ENCODE data around the gene PPP1R12B.
"Not testable (repeated sequence)": the region's sequence is repeated elsewhere in the genome, so short reads cannot be mapped to it uniquely, and the experiment has no call there.

The PPP1R12B gene

GRCh38 chr1:202398439-202398838, 49.9 kb downstream of the PPP1R12B start:
- DNase-seq (ENCODE audit: low read depth in 2 of 2), result not testable (repeated sequence)

DNA sequence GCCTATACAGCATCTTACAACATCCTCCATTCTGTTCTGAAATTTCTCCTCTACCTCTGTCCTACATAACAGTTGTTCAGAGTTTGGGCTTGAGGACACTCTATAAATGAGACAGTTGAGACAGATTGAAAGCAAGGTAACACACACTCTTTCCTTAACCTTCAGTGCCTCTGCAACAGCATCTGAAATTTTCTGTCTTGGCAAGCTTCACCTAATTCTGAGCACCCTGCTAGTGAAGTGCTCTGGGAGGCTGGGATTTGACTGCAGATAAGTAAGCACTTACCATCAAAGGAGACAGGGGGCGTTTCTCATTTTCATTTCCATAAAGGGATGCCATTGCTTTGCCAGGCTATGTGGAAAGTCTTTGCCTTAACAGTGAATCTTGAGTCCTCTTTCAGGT, 53.3 kb downstream of the PPP1R12B start:
- not testable (repeated sequence) for DNase-seq (ENCODE audit: low read depth in 2 of 2)

GRCh38 chr1:202403381-202403780, 54.9 kb downstream of the PPP1R12B start:
- DNase-seq (ENCODE audit: low read depth in 2 of 2), result not testable (repeated sequence)

DNA sequence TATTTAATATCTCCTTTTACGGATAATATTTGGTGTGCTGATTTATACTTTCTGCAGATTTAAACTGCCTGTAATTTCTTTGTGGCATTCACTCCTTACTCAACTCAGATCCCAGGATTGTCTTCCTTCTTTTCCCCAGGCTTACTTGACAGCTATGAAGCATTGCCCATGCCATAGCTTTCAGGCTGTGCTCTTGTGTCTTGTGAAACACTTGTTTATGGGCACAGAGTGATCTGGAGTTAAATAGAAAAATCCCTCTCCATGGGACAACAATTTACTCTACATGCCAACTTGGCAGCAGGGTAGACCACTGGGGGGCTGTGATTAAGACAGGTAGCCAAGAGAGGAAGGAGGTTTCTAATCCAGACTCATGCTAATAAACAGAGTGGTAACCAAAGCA, 57.4 kb downstream of the PPP1R12B start:
- DNase-seq (ENCODE audit: low read depth in 2 of 2), result no peak

- not testable (repeated sequence) for DNase-seq (ENCODE audit: low read depth in 2 of 2)
Observed at GRCh38 chr1:202406896-202407295, 58.4 kb downstream of the PPP1R12B start.

DNA sequence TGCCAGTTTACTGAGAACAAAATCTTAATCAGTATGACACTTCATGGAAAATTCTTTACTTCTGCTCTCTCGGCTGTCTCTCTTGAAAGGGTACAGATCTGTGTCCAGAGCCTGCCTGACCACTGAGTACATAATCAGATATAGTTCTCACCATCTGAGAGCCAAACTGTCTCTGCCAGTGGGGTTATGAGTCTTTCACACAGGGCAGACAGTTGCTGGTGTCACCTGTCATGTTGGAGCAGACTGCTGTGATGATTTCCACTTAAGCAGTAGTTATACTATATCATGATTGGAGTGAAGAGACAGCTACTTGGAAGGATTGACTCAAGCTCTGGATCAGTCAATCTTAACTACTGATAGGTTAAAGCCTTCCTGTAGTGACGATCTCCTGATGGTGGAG, 58.9 kb downstream of the PPP1R12B start:
- DNase-seq (ENCODE audit: low read depth in 2 of 2), result not testable (repeated sequence)

GRCh38 chr1:202410251-202410650, 61.8 kb downstream of the PPP1R12B start:
- DNase-seq (ENCODE audit: low read depth in 2 of 2), result not testable (repeated sequence)

GRCh38 chr1:202410854-202411357, 62.4 kb downstream of the PPP1R12B start:
- DNase-seq (ENCODE audit: low read depth in 2 of 2), result not testable (repeated sequence)

GRCh38 chr1:202411422-202411821, 62.9 kb downstream of the PPP1R12B start:
- no peak for DNase-seq (ENCODE audit: low read depth in 2 of 2)

DNA sequence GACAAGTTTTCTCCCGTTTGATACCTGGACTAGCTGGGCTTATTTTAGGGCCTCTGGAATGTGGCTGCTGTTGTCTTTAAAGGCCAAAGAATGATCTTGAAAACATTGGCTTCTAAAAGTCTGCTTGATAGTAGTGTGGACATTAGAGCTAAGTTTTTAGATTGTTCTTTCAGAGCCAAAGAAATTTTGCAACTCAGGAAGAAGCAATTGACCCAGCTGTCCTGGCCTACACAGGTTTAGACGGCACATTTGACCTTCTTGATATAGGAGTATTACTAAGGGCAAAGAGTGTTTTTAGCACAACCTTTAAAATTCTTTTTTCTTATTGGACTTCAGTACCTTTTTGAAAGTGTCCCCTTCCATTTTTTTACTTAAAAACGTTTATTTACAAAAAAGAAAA, 63.9 kb downstream of the PPP1R12B start:
- not testable (repeated sequence) for DNase-seq (ENCODE audit: low read depth in 2 of 2)

DNA sequence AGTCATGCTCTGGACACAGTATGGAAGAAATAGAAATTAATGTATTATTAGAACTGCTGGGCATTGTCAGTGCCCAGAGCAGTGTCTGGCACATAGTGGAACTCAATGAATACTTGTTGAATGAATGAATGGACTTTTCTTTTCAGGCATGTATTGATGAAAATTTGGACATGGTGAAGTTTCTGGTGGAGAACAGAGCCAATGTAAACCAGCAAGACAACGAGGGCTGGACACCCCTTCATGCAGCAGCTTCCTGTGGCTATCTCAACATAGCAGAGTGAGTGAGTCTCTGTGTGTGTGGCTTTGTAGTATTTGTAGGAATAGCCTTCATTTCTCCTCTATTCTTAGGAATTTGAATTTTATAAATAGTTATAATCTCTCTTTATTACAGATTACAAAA, 68.1 kb downstream of the PPP1R12B start:
- DNase-seq (ENCODE audit: low read depth in 2 of 2), result no peak

GRCh38 chr1:202417141-202417540, 68.6 kb downstream of the PPP1R12B start:
- DNase-seq (ENCODE audit: low read depth in 2 of 2), result not testable (repeated sequence)

- DNase-seq (ENCODE audit: low read depth in 2 of 2), result not testable (repeated sequence)
Observed at GRCh38 chr1:202417762-202418201, 69.3 kb downstream of the PPP1R12B start.

GRCh38 chr1:202419731-202420130, 71.2 kb downstream of the PPP1R12B start:
- not testable (repeated sequence) for DNase-seq (ENCODE audit: low read depth in 2 of 2)

DNA sequence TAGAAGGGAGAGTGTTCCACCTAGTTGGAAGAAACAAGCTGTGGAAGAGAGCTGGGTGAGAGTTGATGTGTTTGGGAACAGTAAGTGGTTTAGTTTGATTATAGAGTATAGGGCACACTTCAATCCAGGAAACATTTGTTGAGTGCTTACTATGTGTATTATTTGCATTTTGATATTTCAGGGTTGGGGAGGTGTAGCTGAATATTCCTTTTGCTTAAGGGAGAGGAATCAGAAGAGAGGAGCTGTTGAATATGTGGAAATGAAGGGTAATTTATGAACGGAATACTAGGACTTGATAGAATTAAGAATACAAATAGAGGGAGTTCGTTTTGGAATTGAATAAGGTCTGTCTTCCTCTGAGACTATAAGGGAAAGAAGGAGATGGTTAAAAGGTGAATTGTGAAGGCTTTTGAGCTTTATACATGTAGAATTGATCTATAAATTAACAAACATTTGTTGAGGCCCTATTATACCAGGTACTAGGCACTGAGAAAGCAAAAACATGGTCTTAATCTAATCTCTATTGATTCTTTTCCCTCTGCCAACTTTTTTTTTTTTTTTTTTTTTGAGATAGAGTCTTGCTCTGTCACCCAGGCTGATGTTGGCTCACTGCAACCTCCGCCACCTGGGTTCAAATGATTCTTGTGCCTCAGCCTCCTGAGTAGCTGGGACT, 72.1 kb downstream of the PPP1R12B start:
- DNase-seq (ENCODE audit: low read depth in 2 of 2), result not testable (repeated sequence)

DNA sequence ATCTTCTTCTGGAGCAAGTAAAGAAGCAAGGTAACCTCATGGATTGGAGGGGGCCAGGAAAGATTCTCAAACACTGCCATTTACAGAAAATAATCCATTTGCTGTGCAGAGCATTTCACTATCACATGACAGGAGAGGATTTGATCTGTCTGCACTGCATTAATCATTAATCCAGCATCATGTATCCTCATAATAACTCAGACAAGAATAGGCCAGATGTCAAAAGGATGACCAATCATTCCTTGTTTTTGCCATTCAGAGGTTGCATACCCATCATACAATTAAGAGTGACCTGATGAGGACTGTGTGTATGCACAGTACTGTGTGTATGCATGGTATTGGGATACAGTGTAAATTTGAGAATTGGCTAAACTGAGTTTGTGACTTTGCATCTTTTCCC, 74.2 kb downstream of the PPP1R12B start:
- DNase-seq (ENCODE audit: low read depth in 2 of 2), result not testable (repeated sequence)

- DNase-seq (ENCODE audit: low read depth in 2 of 2), result not testable (repeated sequence)
Observed at GRCh38 chr1:202424260-202424659, 75.8 kb downstream of the PPP1R12B start.

GRCh38 chr1:202430111-202430510, 81.6 kb downstream of the PPP1R12B start:
- DNase-seq (ENCODE audit: low read depth in 2 of 2), result not testable (repeated sequence)

- DNase-seq (ENCODE audit: low read depth in 2 of 2), result not testable (repeated sequence)
Observed at GRCh38 chr1:202432338-202432737, 83.8 kb downstream of the PPP1R12B start.

DNA sequence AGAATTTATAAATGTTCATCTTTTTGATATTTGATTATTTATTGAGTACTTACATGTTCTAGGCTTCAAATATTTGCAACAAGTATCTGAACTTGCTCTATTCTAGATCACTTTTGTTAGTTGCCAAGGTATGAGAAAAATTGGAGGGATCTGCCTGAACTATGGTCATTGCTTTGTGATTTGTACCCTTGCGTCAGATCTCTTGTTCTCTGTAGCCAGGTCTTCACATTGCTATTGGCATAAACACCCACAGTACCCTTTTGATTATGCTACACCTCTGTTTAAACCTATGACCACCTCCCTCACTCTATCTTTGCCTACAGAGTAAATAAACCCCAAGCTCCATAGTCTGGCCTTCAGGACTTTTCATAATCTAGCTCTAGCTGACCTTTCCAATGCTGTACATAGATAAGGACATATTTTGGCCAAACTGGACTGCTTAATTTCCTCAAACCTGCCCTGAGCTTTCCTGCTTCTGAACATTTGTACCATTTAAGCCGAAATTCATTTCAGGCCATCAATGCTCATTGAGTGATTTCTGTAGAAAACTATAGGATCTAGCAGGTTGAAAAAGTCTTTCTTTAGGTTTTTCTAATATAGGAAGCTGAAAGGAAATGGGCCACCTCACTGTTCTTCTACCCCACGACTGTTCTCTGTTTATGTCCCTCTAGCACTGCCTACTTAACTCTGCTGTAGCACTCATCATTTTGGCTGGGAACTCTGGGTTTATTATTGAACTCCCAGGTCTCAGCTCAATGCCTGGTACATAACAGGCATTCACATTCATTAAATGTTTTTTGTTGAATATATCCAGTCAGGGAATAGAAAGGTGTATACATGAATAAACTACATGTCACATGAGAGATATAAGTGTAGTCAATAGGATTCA, 84.9 kb downstream of the PPP1R12B start:
- DNase-seq (ENCODE audit: low read depth in 2 of 2), result no peak

DNA sequence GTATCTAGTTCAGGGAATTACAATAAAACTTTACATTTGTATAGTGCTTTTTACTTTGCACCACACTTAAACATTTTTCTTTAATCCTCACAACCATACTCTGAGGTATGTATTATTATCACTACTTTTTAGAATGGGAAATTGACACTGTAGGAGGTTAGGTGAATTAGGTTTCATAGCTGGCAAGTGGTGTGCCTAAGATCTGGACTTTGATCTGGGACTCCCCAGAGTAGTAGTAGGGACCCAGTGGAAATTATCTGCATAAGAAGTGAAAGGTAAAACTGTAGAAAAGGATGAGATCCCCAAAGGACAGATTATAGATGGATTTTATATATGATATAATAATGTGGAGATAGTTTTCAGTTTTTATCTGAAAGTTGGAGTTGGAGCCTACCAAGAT, 85.6 kb downstream of the PPP1R12B start:
- no peak for DNase-seq (ENCODE audit: low read depth in 2 of 2)

DNA sequence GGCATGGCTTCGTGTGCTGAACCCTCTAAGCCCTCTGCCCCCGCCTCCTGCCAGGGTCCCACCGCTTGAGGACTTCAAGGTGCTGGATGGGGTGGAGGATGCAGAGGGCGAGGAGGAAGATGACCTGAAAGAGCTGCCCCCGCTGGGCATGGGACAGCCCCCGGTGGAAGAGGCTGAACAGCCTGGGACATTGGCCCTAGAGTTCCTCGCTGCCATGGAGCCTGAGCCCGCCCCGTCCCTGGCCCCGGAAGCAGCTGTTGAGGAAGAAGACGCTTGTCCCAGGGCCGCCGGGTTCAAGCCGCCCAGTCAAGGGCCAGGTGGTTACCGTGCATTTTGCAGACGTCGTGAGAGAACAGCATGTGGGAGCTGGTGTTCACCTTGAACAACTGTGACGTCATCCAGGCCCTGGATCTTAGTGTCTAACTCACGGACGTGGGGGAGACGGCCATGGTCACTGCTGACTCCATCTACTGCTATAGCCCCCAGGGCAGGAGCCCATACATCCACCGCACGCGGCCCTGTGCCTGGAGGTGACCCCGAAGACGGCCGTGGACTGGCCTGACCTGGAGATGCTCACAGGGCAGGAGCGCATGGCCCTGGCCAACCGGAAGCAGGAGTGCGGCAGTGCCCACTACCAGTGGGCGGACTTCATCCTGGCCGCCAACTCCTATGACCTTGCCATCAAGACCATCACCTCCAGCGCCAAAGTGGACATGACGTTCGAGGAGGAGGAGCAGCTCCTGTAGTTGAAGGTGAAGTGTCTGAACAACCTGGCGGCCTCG, 90.1 kb downstream of the PPP1R12B start:
- no peak for DNase-seq (ENCODE audit: low read depth in 2 of 2)

Measured in stimulated activated CD8-positive, alpha-beta memory T cell treated with anti-CD3 and anti-CD28 coated beads, Interleukin-2, amount 100 ng/mL, for 1 hour (primary cell).